ENCODE data around the gene SUN3.
A peak's percentile ranks its signal among the peaks of the same experiment; 100 is the strongest.

The SUN3 gene

DNA sequence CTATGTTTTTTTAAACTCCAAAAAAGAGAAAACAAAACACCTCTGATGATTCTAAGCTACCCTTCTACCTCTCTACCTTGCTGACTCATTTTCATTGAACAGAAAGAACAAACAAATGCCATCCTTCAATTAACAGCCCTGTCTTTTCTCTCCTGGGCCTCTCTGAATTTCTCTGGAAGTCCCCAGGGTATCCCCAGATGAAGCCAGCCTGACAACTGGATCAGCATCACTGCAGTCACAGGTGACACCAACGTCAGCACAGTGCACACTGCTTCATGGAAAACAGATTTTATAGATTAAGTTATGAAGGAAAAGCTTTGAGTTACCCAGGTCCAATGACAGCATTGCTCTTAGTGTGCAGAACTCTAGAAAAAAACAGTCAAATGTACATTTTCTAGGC lies 55.2 kb downstream of the SUN3 start:
- DNase-seq, result no peak

DNA sequence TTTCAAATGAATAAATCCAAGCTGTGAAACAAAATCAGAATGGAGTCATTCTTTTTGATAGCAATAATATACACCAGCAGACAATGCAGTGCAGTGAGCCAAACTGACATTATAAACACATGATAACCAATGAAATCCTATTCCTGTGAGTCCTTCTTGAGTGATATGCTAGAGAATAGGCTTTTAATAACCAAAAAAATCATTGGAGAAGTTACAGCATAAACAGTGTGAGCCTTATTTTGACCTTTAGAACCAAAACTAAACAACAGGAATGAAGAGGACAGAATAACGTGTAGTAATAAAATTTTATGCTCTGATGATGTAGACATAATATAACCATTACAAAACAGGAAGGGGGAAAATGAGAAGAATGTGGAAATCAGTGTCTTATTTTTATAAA lies 58.1 kb downstream of the SUN3 start:
- no peak for DNase-seq

- DNase-seq, result peak; percentile 67
These were observed 59.8 kb downstream of the SUN3 start for GRCh38 chr7:47968847-47969774.

DNA sequence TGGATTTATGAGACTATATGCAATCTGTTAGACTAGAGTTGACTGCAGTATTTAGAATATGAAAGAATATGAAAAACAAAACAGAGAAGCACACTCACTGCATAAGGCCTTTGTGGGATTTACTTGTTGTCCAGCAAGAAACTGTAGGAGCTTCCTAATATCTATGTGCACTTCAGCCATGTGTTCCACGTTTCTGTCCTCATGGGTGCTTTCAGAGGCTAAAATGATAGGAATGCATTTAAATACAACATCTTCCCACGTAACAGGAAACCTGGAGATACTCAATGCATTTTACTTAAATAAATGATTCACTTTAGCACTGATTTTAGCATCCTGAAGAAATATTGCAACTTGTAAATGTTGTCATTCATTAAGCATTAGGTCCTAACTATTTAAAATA lies 61.2 kb downstream of the SUN3 start:
- DNase-seq, result no peak

- DNase-seq, result no peak
These were observed 61.8 kb downstream of the SUN3 start for GRCh38 chr7:47967123-47967522.

- no peak for DNase-seq
These were observed 63.5 kb downstream of the SUN3 start for GRCh38 chr7:47965456-47965855.

DNA sequence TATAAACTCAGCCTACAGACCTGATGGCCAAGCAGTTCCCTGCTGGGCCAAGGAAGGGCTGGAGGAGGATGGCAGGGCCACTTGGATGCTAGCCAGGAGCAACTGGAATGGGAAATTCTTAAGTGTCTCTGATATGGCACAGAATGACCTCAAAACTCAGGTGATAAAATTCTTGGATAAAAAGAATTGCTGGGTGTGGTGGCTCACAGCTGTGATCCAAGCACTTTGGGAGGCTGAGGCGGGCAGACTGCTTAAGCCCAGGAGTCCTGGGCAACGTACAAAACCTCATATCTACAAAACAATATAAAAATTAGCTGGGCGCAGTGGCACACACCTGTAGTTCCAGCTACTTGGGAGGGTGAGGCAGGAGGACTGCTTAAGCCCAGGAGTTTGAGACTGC lies 66.6 kb downstream of the SUN3 start:
- DNase-seq, result no peak

GRCh38 chr7:47957156-47957555 lies 71.8 kb downstream of the SUN3 start:
- DNase-seq, result no peak

DNA sequence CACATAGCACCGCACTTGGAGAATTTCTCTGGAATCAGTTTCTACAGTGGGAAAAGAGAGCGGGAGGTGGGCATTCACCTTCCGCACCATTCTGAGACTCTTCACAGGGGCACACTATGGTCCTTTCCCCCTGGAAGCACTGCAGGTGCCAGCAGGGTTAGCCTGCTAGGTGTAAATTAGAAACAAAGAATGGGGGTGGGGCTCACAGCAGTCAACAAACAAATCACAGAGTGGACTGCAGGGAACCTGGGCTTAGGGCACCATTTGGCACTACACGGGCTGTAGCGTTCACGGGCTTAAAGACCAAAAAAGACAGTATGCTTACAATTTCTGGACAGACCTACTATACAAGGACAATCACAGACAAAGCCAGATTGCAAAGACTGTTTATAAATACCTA lies 72.7 kb downstream of the SUN3 start:
- no peak for DNase-seq

GRCh38 chr7:47954231-47954911 lies 74.5 kb downstream of the SUN3 start:
- no peak for DNase-seq

DNA sequence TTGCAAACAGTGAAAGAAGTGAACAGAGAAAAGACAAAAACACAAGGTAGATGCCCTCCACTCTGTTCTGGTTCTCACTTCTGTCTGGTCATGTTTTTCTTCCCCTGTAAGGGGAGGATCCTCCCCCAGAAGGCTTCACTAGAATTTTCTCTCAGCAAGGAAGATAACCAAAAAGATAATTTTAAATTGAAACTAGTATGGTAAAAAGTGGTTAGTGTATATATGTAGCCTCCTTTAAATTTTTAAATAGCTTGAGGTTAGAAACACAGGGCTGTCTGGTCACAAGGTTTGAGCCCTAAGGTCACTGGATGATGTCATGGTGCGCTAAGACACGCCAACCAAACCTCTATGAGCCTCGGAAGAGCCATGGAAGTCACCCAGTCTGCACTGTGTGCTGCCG lies 75.1 kb downstream of the SUN3 start:
- no peak for DNase-seq

- no peak for DNase-seq
These were observed 76.7 kb downstream of the SUN3 start for GRCh38 chr7:47952224-47952623.

- no peak for DNase-seq
These were observed 77.5 kb downstream of the SUN3 start for GRCh38 chr7:47951374-47951773.

GRCh38 chr7:47950714-47951113 lies 78.2 kb downstream of the SUN3 start:
- no peak for DNase-seq

DNA sequence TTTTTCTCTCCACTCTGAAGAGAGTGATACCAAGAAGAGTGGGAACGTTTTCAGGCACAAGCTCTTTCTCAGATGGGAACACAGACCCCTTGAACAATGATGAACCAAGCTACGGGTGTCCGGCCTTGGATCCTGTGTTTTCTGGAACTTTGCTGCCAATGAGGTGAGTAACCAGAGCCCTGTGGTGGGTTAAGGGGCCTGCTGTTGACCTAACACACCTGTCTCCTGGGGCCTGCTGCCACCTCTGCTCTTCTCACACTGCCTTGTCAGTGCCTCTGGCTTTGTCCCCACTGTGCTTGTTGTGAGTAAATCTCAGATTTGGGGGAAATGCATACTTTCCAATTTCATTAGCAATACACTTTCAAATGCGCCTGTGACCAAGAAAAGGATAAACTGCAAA lies 79.2 kb downstream of the SUN3 start:
- no peak for DNase-seq

GRCh38 chr7:47948141-47948790 lies 80.6 kb downstream of the SUN3 start, which contains the start of gene PKD1L1:
Gene PKD1L1 (minus strand): TSS chr7:47948466. CDS start chr7:47948440, 26 bp downstream.
- no peak for DNase-seq

DNA sequence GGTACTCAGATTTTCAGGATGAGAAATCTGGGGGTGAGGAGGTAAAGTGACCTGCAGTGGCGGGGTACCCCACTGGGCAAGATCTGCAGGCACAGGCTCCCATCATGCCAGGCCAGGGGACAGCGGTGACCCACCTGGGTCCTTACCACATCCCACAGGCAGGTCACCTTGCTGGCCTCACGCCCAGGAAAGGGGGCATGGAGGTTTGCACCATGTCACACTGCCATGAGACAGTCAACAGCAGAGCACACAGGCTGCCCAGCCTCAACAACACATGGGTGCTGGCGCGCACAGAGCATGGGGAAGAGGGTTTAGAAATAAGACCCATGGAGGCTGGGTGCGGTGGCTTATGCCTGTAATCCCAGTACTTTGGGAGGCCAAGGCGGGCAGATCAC lies 81.6 kb downstream of the SUN3 start:
- no peak for DNase-seq

- no peak for DNase-seq
These were observed 82.1 kb downstream of the SUN3 start for GRCh38 chr7:47946581-47947354.

DNA sequence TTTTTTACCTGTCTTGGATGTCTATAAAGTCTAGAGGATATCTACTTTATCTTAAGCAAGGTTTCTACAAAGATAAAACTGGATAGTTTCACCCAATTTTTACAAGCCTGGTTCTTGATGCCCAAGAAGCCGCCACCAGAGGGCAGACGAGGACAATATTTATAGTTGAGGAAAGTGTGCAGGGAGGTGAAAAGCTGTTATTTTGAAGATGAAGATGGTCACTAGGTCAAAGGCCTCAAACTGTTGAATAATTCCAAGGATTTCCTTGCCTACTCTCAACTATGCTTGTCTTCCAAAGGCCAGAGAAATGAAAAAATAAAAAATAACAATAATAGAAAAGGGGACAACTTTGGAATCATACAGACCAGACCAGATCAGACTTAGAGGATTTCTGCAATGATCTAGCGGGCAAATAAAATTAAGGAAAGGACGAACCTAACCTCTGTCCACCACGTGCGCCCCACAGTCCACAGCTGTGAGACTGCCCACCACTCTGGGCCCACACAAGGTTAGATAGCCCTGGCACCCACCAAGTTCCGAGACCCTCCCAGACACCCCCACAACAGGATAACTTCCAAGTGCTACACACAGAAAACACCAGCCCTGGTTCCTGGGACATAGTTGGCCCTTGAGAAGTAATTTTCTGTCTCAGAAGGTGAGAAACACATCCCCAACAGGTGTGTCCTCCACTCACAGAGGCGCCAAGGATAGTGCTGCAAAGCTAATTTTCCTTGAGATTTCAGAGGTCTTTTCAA lies 83.5 kb downstream of the SUN3 start:
- peak; percentile 57 for DNase-seq

DNA sequence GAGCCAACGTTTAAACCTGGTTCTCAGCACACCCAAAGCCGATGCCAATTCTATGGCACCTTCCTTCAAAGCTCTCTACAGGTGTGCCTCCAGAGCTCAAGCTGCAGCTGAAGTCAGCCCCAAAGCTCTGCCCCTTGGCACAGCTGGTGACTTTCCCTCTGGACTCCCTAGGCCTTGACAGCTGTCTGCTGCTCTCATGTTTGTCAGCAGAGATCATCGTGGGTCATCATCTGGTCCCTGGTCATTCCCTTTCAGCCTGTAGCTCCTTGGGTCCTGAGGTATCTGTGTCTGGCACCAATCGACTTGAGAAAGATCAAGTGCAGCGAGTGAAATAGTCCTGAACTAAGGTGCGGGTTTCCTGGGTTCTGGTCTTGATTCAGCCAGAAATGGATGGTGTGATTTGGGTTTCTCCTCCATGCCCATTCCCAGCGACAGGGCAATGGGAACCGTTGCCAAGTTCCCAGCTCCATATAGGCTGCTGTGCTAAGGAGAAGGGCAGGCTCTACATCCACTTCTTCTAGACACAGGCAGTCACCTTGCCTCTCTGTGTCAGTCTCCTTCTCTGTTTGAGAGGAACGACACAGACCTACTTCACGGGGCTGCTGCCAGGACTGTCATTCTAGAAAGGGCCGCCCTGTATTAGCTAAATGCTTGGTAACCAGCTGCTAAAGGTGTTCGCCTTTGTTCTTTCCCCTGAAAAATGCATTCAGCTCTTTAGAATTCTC lies 84.2 kb downstream of the SUN3 start:
- no peak for DNase-seq

DNA sequence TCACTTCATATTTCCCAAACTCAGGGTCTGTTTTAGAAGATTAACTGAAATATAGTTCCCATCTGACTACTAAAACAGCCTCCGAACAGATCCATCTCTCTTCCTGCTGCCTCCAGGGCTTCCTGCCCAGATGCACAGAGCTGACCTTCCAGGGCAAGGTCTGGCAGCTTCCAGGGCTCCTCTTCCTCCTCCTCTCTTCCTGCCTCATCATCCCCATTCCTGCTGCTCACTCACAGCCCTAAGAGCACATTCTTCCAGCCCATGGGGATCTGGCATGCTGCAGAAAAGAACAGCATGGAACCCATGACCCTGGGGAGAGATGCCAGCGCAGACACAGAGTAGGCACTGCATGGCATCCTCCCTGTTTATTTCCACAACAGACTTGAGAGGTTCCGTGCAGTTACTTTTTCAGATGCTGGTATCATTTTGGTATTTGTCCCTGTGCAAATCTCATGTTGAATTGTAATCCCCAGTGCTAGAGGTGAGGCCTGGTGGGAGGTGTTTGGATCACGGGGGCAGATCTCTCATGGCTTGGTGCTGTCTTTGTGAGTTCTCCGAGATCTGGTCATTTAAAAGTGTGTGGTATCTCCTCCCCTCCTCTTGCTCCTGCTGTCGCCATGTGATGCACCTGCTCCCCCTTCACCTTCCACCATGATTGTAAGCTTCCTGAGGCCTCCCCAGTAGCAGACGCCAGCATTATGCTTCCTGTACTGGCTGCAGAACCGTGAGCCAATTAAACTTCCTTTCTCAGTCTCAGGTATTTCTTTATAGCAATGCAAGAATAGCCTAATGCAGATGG lies 85.0 kb downstream of the SUN3 start:
- DNase-seq, result no peak
